Muscle layer of colon (tissue), 2 donors: ENCODE measurements around the gene PHC2.
A peak's percentile ranks its signal among the peaks of the same experiment; 100 is the strongest.

Experiments
- H3K27ac ChIP-seq: one replicate; pipeline ENCODE4 v1.7.0; 2013; ENCODE audit warnings: low read depth, mild to moderate bottlenecking, low read length, moderate library complexity
- H3K27me3 ChIP-seq, 2 donors: one replicate each; pipeline ENCODE4 v1.7.0; 2013; ENCODE audit warnings: low read length in 2 of 2, mild to moderate bottlenecking in 2 of 2; ENCODE audit not compliant: insufficient read depth in 2 of 2, control insufficient read depth in 1 of 2
- H3K36me3 ChIP-seq: one replicate; pipeline ENCODE4 v1.7.0; 2013; ENCODE audit warnings: mild to moderate bottlenecking, low read length; ENCODE audit not compliant: insufficient read depth
- H3K4me1 ChIP-seq: one replicate; pipeline ENCODE4 v1.7.0; 2013; ENCODE audit warnings: mild to moderate bottlenecking, low read length; ENCODE audit not compliant: insufficient read depth
- H3K4me3 ChIP-seq, 2 donors: one replicate each; pipeline ENCODE4 v1.7.0; 2013; ENCODE audit warnings: low read length in 2 of 2, low read depth in 1 of 2, mild to moderate bottlenecking in 1 of 2, moderate library complexity in 1 of 2
- H3K9ac ChIP-seq: one replicate; pipeline ENCODE4 v1.7.0; 2013; ENCODE audit warnings: low read length
- H3K9me3 ChIP-seq: one replicate; pipeline ENCODE4 v1.7.0; 2013; ENCODE audit warnings: mild to moderate bottlenecking, low read length
- donor health status: abdominal sarcoma.
- donor health status: Adenocarcinoma of cecum.

The PHC2 gene

GRCh38 chr1:33465316-33465715, 34.4 kb upstream of the PHC2 start:
- Histone ChIP-seq H3K27me3 (no peaks in the 10 kb centered on the region), H3K9ac (no peak overlapping the region), H3K36me3 (no peaks in the 10 kb centered on the region), H3K4me3 (no peak overlapping the region), H3K4me1 (peaks cover 27% of the 10 kb centered on the region), H3K27ac (no peak overlapping the region), H3K9me3 (no peaks in the 10 kb centered on the region)

GRCh38 chr1:33464552-33464951, 33.7 kb upstream of the PHC2 start:
- Histone ChIP-seq H3K4me1 (peaks cover 31% of the 10 kb centered on the region), H3K9ac (no peak overlapping the region), H3K36me3 (no peaks in the 10 kb centered on the region), H3K9me3 (no peaks in the 10 kb centered on the region), H3K4me3 (no peak overlapping the region), H3K27me3 (no peaks in the 10 kb centered on the region), H3K27ac (no peak overlapping the region)

- Histone ChIP-seq H3K27ac (no peak overlapping the region), H3K9ac (no peak overlapping the region), H3K9me3 (no peaks in the 10 kb centered on the region), H3K4me1 (peaks cover 40% of the 10 kb centered on the region), H3K36me3 (no peaks in the 10 kb centered on the region), H3K4me3 (no peak overlapping the region), H3K27me3 (no peaks in the 10 kb centered on the region)
Observed at GRCh38 chr1:33462405-33463164, 31.7 kb upstream of the PHC2 start.

- Histone ChIP-seq H3K4me3 (peak overlapping the region in 1 of 2 donors; percentile 5), H3K36me3 (no peaks in the 10 kb centered on the region), H3K27me3 (no peaks in the 10 kb centered on the region), H3K9ac (no peak overlapping the region), H3K9me3 (no peaks in the 10 kb centered on the region), H3K4me1 (peaks cover 38% of the 10 kb centered on the region), H3K27ac (peak overlapping the region; percentile 78)
Observed at GRCh38 chr1:33460947-33461629, 30.2 kb upstream of the PHC2 start.

- Histone ChIP-seq H3K27ac (peak overlapping the region; percentile 78), H3K36me3 (no peaks in the 10 kb centered on the region), H3K4me1 (peaks cover 44% of the 10 kb centered on the region), H3K9ac (no peak overlapping the region), H3K4me3 (no peak overlapping the region), H3K9me3 (no peaks in the 10 kb centered on the region), H3K27me3 (no peaks in the 10 kb centered on the region)
Observed at GRCh38 chr1:33460144-33460543, 29.2 kb upstream of the PHC2 start.

- Histone ChIP-seq H3K4me3 (no peak overlapping the region), H3K27ac (peak overlapping the region; percentile 54), H3K36me3 (no peaks in the 10 kb centered on the region), H3K27me3 (no peaks in the 10 kb centered on the region), H3K9ac (no peak overlapping the region), H3K4me1 (peaks cover 44% of the 10 kb centered on the region), H3K9me3 (no peaks in the 10 kb centered on the region)
Observed at GRCh38 chr1:33459691-33460090, 28.8 kb upstream of the PHC2 start.

- Histone ChIP-seq H3K4me3 (no peak overlapping the region), H3K36me3 (no peaks in the 10 kb centered on the region), H3K9ac (no peak overlapping the region), H3K27ac (peak overlapping the region; percentile 18), H3K4me1 (peaks cover 42% of the 10 kb centered on the region), H3K9me3 (no peaks in the 10 kb centered on the region), H3K27me3 (no peaks in the 10 kb centered on the region)
Observed at GRCh38 chr1:33456502-33456886, 25.6 kb upstream of the PHC2 start.

GRCh38 chr1:33455539-33456501, 24.9 kb upstream of the PHC2 start:
- Histone ChIP-seq H3K4me3 (no peak overlapping the region), H3K9me3 (no peaks in the 10 kb centered on the region), H3K27me3 (no peaks in the 10 kb centered on the region), H3K36me3 (no peaks in the 10 kb centered on the region), H3K27ac (peak overlapping the region; percentile 18), H3K4me1 (peaks cover 35% of the 10 kb centered on the region), H3K9ac (no peak overlapping the region)

- H3K4me3 ChIP-seq, result no peak overlapping the region
- H3K4me1 ChIP-seq, result peaks cover 24% of the 10 kb centered on the region
- H3K36me3 ChIP-seq, result no peaks in the 10 kb centered on the region
- H3K27me3 ChIP-seq, result no peaks in the 10 kb centered on the region
- no peak overlapping the region for H3K9ac ChIP-seq
- H3K9me3 ChIP-seq, result no peaks in the 10 kb centered on the region
- H3K27ac ChIP-seq, result no peak overlapping the region
Observed at GRCh38 chr1:33454646-33455282, 23.9 kb upstream of the PHC2 start.

- no peak overlapping the region for H3K27ac ChIP-seq
- no peaks in the 10 kb centered on the region for H3K9me3 ChIP-seq
- H3K36me3 ChIP-seq, result no peaks in the 10 kb centered on the region
- no peak overlapping the region for H3K4me3 ChIP-seq
- H3K27me3 ChIP-seq, result no peaks in the 10 kb centered on the region
- H3K4me1 ChIP-seq, result peaks cover 13% of the 10 kb centered on the region
- no peak overlapping the region for H3K9ac ChIP-seq
Observed at GRCh38 chr1:33446590-33446989, 15.7 kb upstream of the PHC2 start.

GRCh38 chr1:33445108-33445507, 14.2 kb upstream of the PHC2 start:
- H3K9ac ChIP-seq, result no peak overlapping the region
- no peak overlapping the region for H3K4me3 ChIP-seq
- no peaks in the 10 kb centered on the region for H3K36me3 ChIP-seq
- no peaks in the 10 kb centered on the region for H3K9me3 ChIP-seq
- H3K27ac ChIP-seq, result no peak overlapping the region
- peaks cover 13% of the 10 kb centered on the region for H3K4me1 ChIP-seq
- H3K27me3 ChIP-seq, result no peaks in the 10 kb centered on the region
